Natural killer cell treated with Interleukin-12 subunit alpha and Interleukin-12 subunit beta and Interleukin-15 and Interleukin-18, amount 100 ng/mL, for 72 hours (primary cell): Measurements from ENCODE around the gene EVC2. TPM values are rescaled to one million over a fixed set of nuclear protein-coding genes. Genes with fewer than 3 reads are reported as not detected.
"Not testable (repeated sequence)": the region's sequence is repeated elsewhere in the genome, so short reads cannot be mapped to it uniquely, and the experiment has no call there.

ENCODE experiments used
- ATAC-seq, 2 donors: fragments of 150-1000 bp; cut with Tn5 transposase in 1 of 2; sonication (Bioruptor Pico), chemical (Tn5 transposase) in 1 of 2; 2 replicates each; pipeline ENCODE4 v1.10.0; 2021
- DNase-seq: peaks from one replicate; pipeline ENCODE4 v3.0.0; 2022; ENCODE audit warnings: low spot score
- H3K27ac Mint-ChIP-seq, 2 donors: 1 replicate in 1 of 2; 2 replicates in 1 of 2; pipeline ENCODE4 v1.8.0; 2022; ENCODE audit warnings: mixed read lengths in 2 of 2, mild to moderate bottlenecking in 1 of 2, moderate library complexity in 1 of 2
- H3K27me3 Mint-ChIP-seq, 2 donors: 1 replicate in 1 of 2; 2 replicates in 1 of 2; pipeline ENCODE4 v1.8.0; 2022; ENCODE audit warnings: mixed read lengths in 2 of 2
- H3K36me3 Mint-ChIP-seq: one replicate; pipeline ENCODE4 v1.8.0; 2022; ENCODE audit warnings: mixed read lengths
- H3K4me1 Mint-ChIP-seq, 2 donors: 1 replicate in 1 of 2; 2 replicates in 1 of 2; pipeline ENCODE4 v1.8.0; 2022; ENCODE audit warnings: low read depth in 2 of 2, mixed read lengths in 2 of 2, mild to moderate bottlenecking in 1 of 2
- H3K4me3 Mint-ChIP-seq: one replicate; pipeline ENCODE4 v1.8.0; 2022; ENCODE audit warnings: mixed read lengths
- H3K9me3 Mint-ChIP-seq: 2 replicates; pipeline ENCODE4 v1.8.0; 2022; ENCODE audit warnings: mixed read lengths
- total RNA-seq, 2 donors: library from RNA; stranded (reverse); gene quantifications; one replicate each; pipeline ENCODE4 v1.2.3, GENCODE V29; 2022

EVC2 gene
- total RNA-seq, 2 donors from 2014 or later: 0.12 to 4.4 TPM

GRCh38 chr4:5630762-5631161 lies 77.6 kb downstream of the EVC2 start:
- H3K4me1 Mint-ChIP-seq: no peaks in the 10 kb centered on the region
- no peaks in the 10 kb centered on the region for H3K36me3 Mint-ChIP-seq
- H3K27ac Mint-ChIP-seq: no peak overlapping the region
- H3K27me3 Mint-ChIP-seq: no peaks in the 10 kb centered on the region
- no peaks in the 10 kb centered on the region for H3K9me3 Mint-ChIP-seq
- DNase-seq (no peak), ATAC-seq (no peak)
- H3K4me3 Mint-ChIP-seq: no peak overlapping the region

GRCh38 chr4:5629542-5629941 lies 78.8 kb downstream of the EVC2 start:
- ATAC-seq: no peak
- no peak for DNase-seq
- no peaks in the 10 kb centered on the region for H3K27me3 Mint-ChIP-seq
- no peak overlapping the region for H3K4me3 Mint-ChIP-seq
- H3K9me3 Mint-ChIP-seq: no peaks in the 10 kb centered on the region
- no peaks in the 10 kb centered on the region for H3K4me1 Mint-ChIP-seq
- H3K27ac Mint-ChIP-seq: no peak overlapping the region
- no peaks in the 10 kb centered on the region for H3K36me3 Mint-ChIP-seq

- Mint-ChIP-seq H3K27me3 (no peaks in the 10 kb centered on the region), H3K36me3 (no peaks in the 10 kb centered on the region), H3K4me3 (no peak overlapping the region), H3K4me1 (no peaks in the 10 kb centered on the region), H3K27ac (no peak overlapping the region), H3K9me3 (no peaks in the 10 kb centered on the region)
- DNase-seq (no peak), ATAC-seq (no peak)
Observed at GRCh38 chr4:5626913-5627312, 81.4 kb downstream of the EVC2 start.

GRCh38 chr4:5622596-5622995 lies 85.8 kb downstream of the EVC2 start:
- Mint-ChIP-seq H3K27me3 (no peaks in the 10 kb centered on the region), H3K4me1 (no peaks in the 10 kb centered on the region), H3K27ac (no peak overlapping the region), H3K4me3 (no peak overlapping the region), H3K36me3 (no peaks in the 10 kb centered on the region), H3K9me3 (no peaks in the 10 kb centered on the region)
- no peak for ATAC-seq
- DNase-seq: no peak

GRCh38 chr4:5619913-5620625 lies 88.3 kb downstream of the EVC2 start:
- Mint-ChIP-seq H3K9me3 (no peaks in the 10 kb centered on the region), H3K27me3 (no peaks in the 10 kb centered on the region), H3K4me1 (no peaks in the 10 kb centered on the region), H3K4me3 (no peak overlapping the region), H3K27ac (no peak overlapping the region), H3K36me3 (no peaks in the 10 kb centered on the region)
- no peak for ATAC-seq
- no peak for DNase-seq

GRCh38 chr4:5618051-5618960 lies 90.1 kb downstream of the EVC2 start:
- ATAC-seq (peak in 1 of 2 donors; percentile 50), DNase-seq (no peak)
- H3K9me3 Mint-ChIP-seq: no peaks in the 10 kb centered on the region
- H3K4me3 Mint-ChIP-seq: no peak overlapping the region
- no peaks in the 10 kb centered on the region for H3K4me1 Mint-ChIP-seq
- no peak overlapping the region for H3K27ac Mint-ChIP-seq
- no peaks in the 10 kb centered on the region for H3K27me3 Mint-ChIP-seq
- H3K36me3 Mint-ChIP-seq: no peaks in the 10 kb centered on the region

GRCh38 chr4:5616331-5616950 lies 91.9 kb downstream of the EVC2 start:
- Mint-ChIP-seq H3K9me3 (no peaks in the 10 kb centered on the region), H3K27me3 (no peaks in the 10 kb centered on the region), H3K4me3 (no peak overlapping the region), H3K4me1 (no peaks in the 10 kb centered on the region), H3K36me3 (no peaks in the 10 kb centered on the region), H3K27ac (no peak overlapping the region)
- ATAC-seq (no peak), DNase-seq (no peak)

GRCh38 chr4:5615496-5616075 lies 92.8 kb downstream of the EVC2 start:
- DNase-seq (no peak), ATAC-seq (no peak)
- H3K9me3 Mint-ChIP-seq: no peaks in the 10 kb centered on the region
- H3K27ac Mint-ChIP-seq: no peak overlapping the region
- H3K27me3 Mint-ChIP-seq: no peaks in the 10 kb centered on the region
- no peaks in the 10 kb centered on the region for H3K4me1 Mint-ChIP-seq
- H3K36me3 Mint-ChIP-seq: no peaks in the 10 kb centered on the region
- H3K4me3 Mint-ChIP-seq: no peak overlapping the region

- Mint-ChIP-seq H3K36me3 (no peaks in the 10 kb centered on the region), H3K27ac (no peak overlapping the region), H3K4me1 (no peaks in the 10 kb centered on the region), H3K27me3 (no peaks in the 10 kb centered on the region), H3K4me3 (no peak overlapping the region), H3K9me3 (no peaks in the 10 kb centered on the region)
- no peak for DNase-seq
- ATAC-seq: no peak
Observed at GRCh38 chr4:5611750-5612149, 96.6 kb downstream of the EVC2 start.

- DNase-seq (no peak), ATAC-seq (no peak)
- Mint-ChIP-seq H3K36me3 (no peaks in the 10 kb centered on the region), H3K4me3 (no peak overlapping the region), H3K4me1 (no peaks in the 10 kb centered on the region), H3K9me3 (no peaks in the 10 kb centered on the region), H3K27me3 (peaks cover 0 to 2% of the 10 kb centered on the region in 2 donors), H3K27ac (no peak overlapping the region)
Observed at GRCh38 chr4:5609306-5610007, 98.9 kb downstream of the EVC2 start.

- H3K4me3 Mint-ChIP-seq, H3K4me1 Mint-ChIP-seq, DNase-seq, H3K27me3 Mint-ChIP-seq, ATAC-seq, H3K27ac Mint-ChIP-seq: not testable (repeated sequence)
- H3K9me3 Mint-ChIP-seq: peaks cover 14% of the 10 kb centered on the region
- peaks cover 17% of the 10 kb centered on the region for H3K36me3 Mint-ChIP-seq
Observed at GRCh38 chr4:5593828-5594227, 114.5 kb downstream of the EVC2 start.

- Mint-ChIP-seq H3K4me1 (no peaks in the 10 kb centered on the region), H3K4me3 (no peak overlapping the region), H3K27ac (no peak overlapping the region), H3K9me3 (peaks cover 14% of the 10 kb centered on the region), H3K36me3 (peaks cover 23% of the 10 kb centered on the region), H3K27me3 (peaks cover 2 to 7% of the 10 kb centered on the region in 2 donors)
- ATAC-seq (no peak), DNase-seq (no peak)
Observed at GRCh38 chr4:5592272-5592671, 116.1 kb downstream of the EVC2 start.

- peaks cover 15% of the 10 kb centered on the region for H3K36me3 Mint-ChIP-seq
- DNase-seq (no peak), ATAC-seq (no peak)
- no peaks in the 10 kb centered on the region for H3K4me1 Mint-ChIP-seq
- no peak overlapping the region for H3K4me3 Mint-ChIP-seq
- H3K9me3 Mint-ChIP-seq: peaks cover 3% of the 10 kb centered on the region
- H3K27ac Mint-ChIP-seq: no peak overlapping the region
- peaks cover 3 to 7% of the 10 kb centered on the region in 2 donors for H3K27me3 Mint-ChIP-seq
Observed at GRCh38 chr4:5589495-5589894, 118.9 kb downstream of the EVC2 start.
